Measurements from ENCODE around the gene DTWD1.

GRCh38 chr15:49625460-49626036 is 4.7 kb downstream of the DTWD1 start:
- TF ChIP-seq ATF3 (CRISPR knock-in tag; IDR thresholded peaks at IDR 0.05): no peak
- no peak for TF ChIP-seq TAF1 (CRISPR knock-in tag; IDR thresholded peaks at IDR 0.05)
- no peak for TF ChIP-seq FOXK2 (IDR thresholded peaks at IDR 0.05)
- TF ChIP-seq KDM5B (CRISPR knock-in tag; IDR thresholded peaks at IDR 0.05; ENCODE audit: borderline replicate concordance): no peak

All from HepG2 (cell line).